AG04449 (cell line): ENCODE measurements around the gene DMAC2.

ENCODE experiments used
- CTCF ChIA-PET: fragments of 350-600 bp; formaldehyde crosslinking; extraction: SDS; loops from one replicate; lab custom pipeline; 2021; ENCODE audit warnings: antibody characterized with exemption; lab: Yijun Ruan, JAX
- POLR2A ChIA-PET: fragments of 400-600, 350-600 bp; formaldehyde crosslinking; extraction: SDS; loops from one replicate; lab custom pipeline; 2020; ENCODE audit warnings: antibody characterized with exemption, inconsistent platforms; lab: Yijun Ruan, JAX
- DNase-seq: peaks from one replicate; pipeline ENCODE4 v3.0.0-alpha.2; 2010; ENCODE audit warnings: low read depth, low spot score
- H3K4me3 ChIP-seq: 2 replicates; pipeline ENCODE4 v1.5.1; 2011; ENCODE audit warnings: low read depth, mild to moderate bottlenecking, control low read depth, low read length
- TF ChIP-seq, protein P1 (sequence below): IDR thresholded peaks from one replicate; pipeline ENCODE4 v1.5.1; 2011; ENCODE audit warnings: mild to moderate bottlenecking, moderate library complexity, low read length, control low read depth, inconsistent platforms; ENCODE audit not compliant: insufficient read depth; ENCODE audit errors: missing control alignments

The DMAC2 gene

DNA sequence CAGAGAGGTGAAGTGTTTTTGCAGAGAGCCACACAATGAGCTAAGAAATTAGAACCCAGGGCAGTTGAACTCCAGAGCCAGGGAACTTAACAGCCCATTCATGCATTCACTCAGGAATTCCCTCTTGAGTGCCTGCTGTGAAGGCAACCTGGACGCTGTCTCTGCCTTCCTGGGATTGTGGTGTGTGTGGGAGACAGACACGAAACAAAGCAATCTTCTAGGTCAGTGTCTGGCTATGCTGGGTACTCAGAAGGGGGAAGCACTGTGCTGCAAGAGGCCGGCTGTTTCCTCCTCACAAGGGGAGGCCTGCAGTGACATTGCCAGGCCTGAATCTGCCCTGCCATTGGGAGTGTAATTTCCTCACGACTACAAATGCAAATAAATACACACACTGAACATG, 32.4 kb downstream of the DMAC2 start:
- TF ChIP-seq, protein P1, sequence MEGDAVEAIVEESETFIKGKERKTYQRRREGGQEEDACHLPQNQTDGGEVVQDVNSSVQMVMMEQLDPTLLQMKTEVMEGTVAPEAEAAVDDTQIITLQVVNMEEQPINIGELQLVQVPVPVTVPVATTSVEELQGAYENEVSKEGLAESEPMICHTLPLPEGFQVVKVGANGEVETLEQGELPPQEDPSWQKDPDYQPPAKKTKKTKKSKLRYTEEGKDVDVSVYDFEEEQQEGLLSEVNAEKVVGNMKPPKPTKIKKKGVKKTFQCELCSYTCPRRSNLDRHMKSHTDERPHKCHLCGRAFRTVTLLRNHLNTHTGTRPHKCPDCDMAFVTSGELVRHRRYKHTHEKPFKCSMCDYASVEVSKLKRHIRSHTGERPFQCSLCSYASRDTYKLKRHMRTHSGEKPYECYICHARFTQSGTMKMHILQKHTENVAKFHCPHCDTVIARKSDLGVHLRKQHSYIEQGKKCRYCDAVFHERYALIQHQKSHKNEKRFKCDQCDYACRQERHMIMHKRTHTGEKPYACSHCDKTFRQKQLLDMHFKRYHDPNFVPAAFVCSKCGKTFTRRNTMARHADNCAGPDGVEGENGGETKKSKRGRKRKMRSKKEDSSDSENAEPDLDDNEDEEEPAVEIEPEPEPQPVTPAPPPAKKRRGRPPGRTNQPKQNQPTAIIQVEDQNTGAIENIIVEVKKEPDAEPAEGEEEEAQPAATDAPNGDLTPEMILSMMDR: no peak
- no peak for DNase-seq
- ChIA-PET POLR2A (no interaction called here), CTCF (no interaction called here)
- H3K4me3 ChIP-seq: no peak overlapping the region

DNA sequence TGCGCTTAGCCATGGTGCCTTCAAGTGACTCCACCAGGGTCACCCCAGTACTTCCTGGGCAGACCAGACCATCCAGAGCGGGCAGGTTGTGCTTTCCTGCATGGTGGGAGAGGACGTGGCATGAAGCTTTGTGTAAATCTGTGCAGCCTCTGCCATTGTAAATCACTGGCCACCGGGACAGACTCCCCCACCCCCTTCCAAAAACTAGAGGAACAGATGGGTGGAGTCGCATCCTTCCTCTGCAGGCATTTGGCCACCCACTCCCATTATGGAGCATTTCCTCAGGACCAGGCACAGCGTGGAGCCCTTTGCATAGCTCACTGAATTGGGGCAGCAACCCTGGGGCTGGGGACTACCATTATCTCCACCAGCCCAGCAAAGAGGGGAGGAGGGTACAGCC, 33.9 kb downstream of the DMAC2 start:
- CTCF ChIA-PET: no interaction called here
- POLR2A ChIA-PET: no interaction called here
- H3K4me3 ChIP-seq: no peak overlapping the region
- DNase-seq: no peak
- TF ChIP-seq, protein P1: no peak

DNA sequence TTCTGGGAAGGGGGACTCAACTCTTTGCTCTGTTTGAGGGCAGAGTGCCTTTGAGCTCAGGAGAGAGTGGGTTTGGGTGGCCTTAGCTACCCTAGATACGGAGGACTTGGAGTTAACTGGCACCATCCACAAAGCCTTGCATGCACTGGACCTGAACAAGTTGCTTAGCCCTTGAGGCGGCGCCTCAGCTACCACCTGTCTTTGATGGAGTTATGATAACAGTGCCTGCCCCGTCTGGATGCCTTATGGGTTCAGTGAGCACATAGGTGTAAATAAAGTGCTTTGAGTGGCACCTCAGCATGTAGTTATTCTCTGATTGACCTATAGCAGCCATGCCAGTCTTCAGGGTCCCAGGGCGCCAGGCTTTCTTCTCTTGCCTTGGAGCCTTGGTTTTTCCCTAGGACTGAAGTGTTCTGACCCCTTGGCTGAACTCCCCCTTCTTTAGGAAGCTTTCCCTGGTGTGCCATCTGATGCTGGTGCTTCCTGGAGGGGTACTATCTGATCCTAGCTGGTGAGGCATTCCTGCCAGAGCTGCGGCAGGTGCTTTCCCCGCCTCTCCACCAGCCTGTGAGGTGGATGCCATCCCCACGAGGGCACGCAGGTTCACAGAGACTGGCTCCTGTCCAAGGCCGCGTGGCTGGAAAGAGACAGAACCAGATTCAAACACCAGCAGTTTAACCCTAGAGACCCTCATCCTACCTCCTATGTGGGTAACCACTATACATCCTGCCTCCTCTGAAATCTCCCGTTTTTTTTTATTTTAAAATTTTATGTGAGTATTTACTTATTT, 36.3 kb downstream of the DMAC2 start:
- TF ChIP-seq, protein P1: no peak
- DNase-seq: no peak
- ChIA-PET POLR2A (no interaction called here), CTCF (no interaction called here)
- H3K4me3 ChIP-seq: no peak overlapping the region

DNA sequence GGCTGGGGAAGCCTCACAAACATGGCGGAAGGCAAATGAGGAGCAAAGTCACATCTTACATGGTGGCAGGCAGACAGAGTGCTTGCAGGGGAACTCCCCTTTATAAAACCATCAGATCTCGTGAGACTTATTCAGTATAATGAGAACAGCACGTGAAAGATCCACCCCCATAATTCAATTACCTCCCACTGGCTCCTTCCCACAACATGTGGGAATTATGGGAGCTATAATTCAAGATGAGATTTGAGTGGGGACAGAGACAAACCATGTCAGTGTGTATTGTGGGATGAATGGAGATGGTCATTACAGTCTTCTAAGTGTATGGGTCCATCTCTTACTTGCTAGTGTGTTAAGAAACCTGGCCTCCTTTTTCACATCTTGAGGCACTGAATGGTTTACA, 37.7 kb downstream of the DMAC2 start:
- H3K4me3 ChIP-seq: no peak overlapping the region
- DNase-seq: no peak
- ChIA-PET POLR2A (no interaction called here), CTCF (interaction anchor here (1.0 to 1.2 kb wide), 2 partner anchors 48 to 94 kb away, joined by 3 to 4 read pairs; no protein-coding TSS in a partner anchor)
- TF ChIP-seq, protein P1: no peak

DNA sequence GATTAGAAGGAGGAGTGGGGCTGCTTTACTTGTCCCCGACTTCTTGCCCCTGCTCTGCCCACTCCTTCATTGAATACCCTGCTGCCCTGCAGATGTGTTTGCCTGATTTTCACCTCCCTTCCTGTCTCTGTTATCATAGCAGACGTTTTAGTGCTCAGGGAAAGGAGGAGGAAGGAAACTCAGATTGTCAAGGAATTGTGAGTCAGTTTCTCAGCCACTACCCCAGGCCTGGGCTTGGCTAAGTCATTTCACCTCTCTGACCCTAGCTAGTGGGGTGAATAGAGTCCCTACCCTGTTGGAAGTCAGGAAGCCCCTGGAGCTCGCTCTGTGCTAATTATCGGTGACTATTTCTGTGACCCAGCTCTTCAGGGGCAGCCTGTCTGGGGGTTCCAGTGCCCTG, 38.2 kb downstream of the DMAC2 start:
- H3K4me3 ChIP-seq: no peak overlapping the region
- TF ChIP-seq, protein P1: no peak
- ChIA-PET CTCF (interaction anchor here (1.0 to 1.2 kb wide), 2 partner anchors 48 to 93 kb away, joined by 3 to 4 read pairs; no protein-coding TSS in a partner anchor), POLR2A (no interaction called here)
- DNase-seq: no peak

DNA sequence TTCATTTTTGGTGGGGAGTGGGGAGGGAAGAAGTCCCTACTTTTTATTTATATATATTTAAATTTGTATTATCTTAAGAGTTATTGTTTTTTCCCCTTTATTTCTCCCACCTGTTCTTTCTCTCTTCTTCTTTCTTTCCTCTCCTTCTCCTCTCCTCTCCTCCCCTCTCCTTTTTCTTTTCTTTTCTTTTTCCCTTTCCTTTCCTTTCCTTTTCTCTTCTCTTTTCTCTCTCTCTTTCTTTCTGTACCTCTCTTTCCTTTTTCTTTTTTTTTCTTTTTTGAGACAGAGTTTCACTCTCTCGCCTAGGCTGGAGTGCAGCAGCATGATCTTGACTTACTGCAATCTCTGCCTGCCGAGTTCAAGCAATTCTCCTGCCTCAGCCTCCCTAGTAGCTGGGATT, 40.2 kb downstream of the DMAC2 start:
- no peak for DNase-seq
- TF ChIP-seq, protein P1: no peak
- no peak overlapping the region for H3K4me3 ChIP-seq
- CTCF ChIA-PET: interaction anchor here (1.0 kb wide), 1 partner anchor 32 kb away, joined by 4 read pairs; no protein-coding TSS in a partner anchor
- POLR2A ChIA-PET: no interaction called here
